Smooth muscle cell (in vitro differentiated cells): ENCODE measurements around the gene SRSF7. TPM values are rescaled to one million over a fixed set of nuclear protein-coding genes. Genes with fewer than 3 reads are reported as not detected.

ENCODE experiments used
- DNase-seq: peaks from one replicate; lab custom pipeline; 2025; ENCODE audit not compliant: unreplicated experiment; lab: John Stamatoyannopoulos, UW
- H2AFZ ChIP-seq: fragments of 200-600 bp; sonication (generic); 2 replicates; pipeline ENCODE4 v1.6.0; 2016; ENCODE audit warnings: antibody characterized with exemption, low read depth, mild to moderate bottlenecking
- H3F3A ChIP-seq: fragments of 200-600 bp; sonication (generic); 2 replicates; pipeline ENCODE4 v1.6.0; 2017; ENCODE audit warnings: antibody characterized with exemption, low read depth
- H3K27ac ChIP-seq: fragments of 200-600 bp; sonication (generic); 2 replicates; pipeline ENCODE4 v1.5.1; 2016; ENCODE audit warnings: low read depth, mild to moderate bottlenecking
- H3K27me3 ChIP-seq: fragments of 200-600 bp; sonication (generic); 2 replicates; pipeline ENCODE4 v1.6.1; 2016; ENCODE audit warnings: low read depth, mild to moderate bottlenecking
- H3K36me3 ChIP-seq: fragments of 200-600 bp; sonication (generic); 2 replicates; pipeline ENCODE4 v1.5.1; 2016; ENCODE audit warnings: low read depth
- H3K4me1 ChIP-seq: fragments of 200-600 bp; sonication (generic); 2 replicates; pipeline ENCODE4 v1.5.1; 2016; ENCODE audit warnings: low read depth
- H3K4me2 ChIP-seq: fragments of 200-600 bp; sonication (generic); 2 replicates; pipeline ENCODE4 v1.6.0; 2016; ENCODE audit warnings: mild to moderate bottlenecking
- H3K4me3 ChIP-seq: fragments of 200-600 bp; sonication (generic); 2 replicates; pipeline ENCODE4 v1.5.1; 2016; ENCODE audit warnings: mild to moderate bottlenecking
- H3K79me2 ChIP-seq: fragments of 200-600 bp; sonication (generic); 2 replicates; pipeline ENCODE4 v1.6.0; 2016; ENCODE audit warnings: low read depth, mild to moderate bottlenecking
- H3K9ac ChIP-seq: fragments of 200-600 bp; sonication (generic); 2 replicates; pipeline ENCODE4 v1.6.0; 2016; ENCODE audit warnings: low read depth
- H3K9me3 ChIP-seq: fragments of 200-600 bp; sonication (generic); replicated peaks from 2 replicates; pipeline ENCODE4 v1.5.1; 2016; ENCODE audit warnings: low read depth
- H4K20me1 ChIP-seq: fragments of 200-600 bp; sonication (generic); 2 replicates; pipeline ENCODE4 v1.6.0; 2016; ENCODE audit warnings: low read depth
- WGBS: methylation state at CpG from one replicate; pipeline ENCODE4 v1.1.7; 2016; ENCODE audit warnings: low lambda C conversion rate; 5-methylcytosine and 5-hydroxymethylcytosine counted together
- polyA plus RNA-seq: library from polyadenylated mRNA; unstranded; fragments of >200 nt; fragmentation: Nextera tagmentation; extraction: Ambion mirVana; gene quantifications from 2 replicates; pipeline ENCODE4 v1.2.1, GENCODE V29; 2016
- total RNA-seq: library from RNA; depleted of rRNA; stranded (reverse); fragments of >200 nt; gene quantifications from 2 replicates; pipeline ENCODE4 v1.2.3, GENCODE V29; 2014
- TF ChIP-seq, protein P1 (sequence below): fragments of 200-600 bp; sonication (generic); IDR thresholded peaks from 2 replicates; pipeline ENCODE4 v1.5.1; 2017; ENCODE audit warnings: borderline replicate concordance, mild to moderate bottlenecking, antibody characterized with exemption; ENCODE audit not compliant: insufficient read depth, poor library complexity, severe bottlenecking

Gene SRSF7
- total and polyA plus RNA-seq, 2 experiments from 2014 or later = 92.5 to 102 TPM

DNA sequence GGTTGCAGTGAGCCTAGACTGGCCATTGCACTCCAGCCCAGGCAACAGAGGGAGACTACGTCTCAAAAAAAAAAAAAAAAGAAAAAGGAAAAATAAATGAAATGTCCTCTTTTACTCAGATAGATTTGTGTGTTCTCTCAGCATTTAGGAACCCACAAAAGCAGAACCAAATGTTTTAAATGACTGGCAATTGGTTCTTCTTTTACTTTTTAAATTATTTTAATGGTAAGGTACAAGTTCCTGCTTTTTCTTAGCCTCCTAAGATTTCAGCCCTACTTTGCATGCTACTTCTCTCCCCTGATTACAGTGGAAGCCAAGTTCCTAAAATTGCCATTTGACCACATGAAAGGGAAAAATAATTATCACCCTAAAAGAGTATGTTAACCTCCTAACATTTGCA is 23.5 kb downstream of the SRSF7 start:
- Histone ChIP-seq H3F3A (no peaks in the 10 kb centered on the region), H3K4me1 (no peaks in the 10 kb centered on the region), H3K79me2 (no peaks in the 10 kb centered on the region), H3K9me3 (no peaks in the 10 kb centered on the region), H3K36me3 (no peaks in the 10 kb centered on the region), H2AFZ (no peak overlapping the region), H4K20me1 (no peaks in the 10 kb centered on the region), H3K9ac (no peak overlapping the region), H3K4me2 (no peak overlapping the region), H3K27me3 (no peaks in the 10 kb centered on the region), H3K4me3 (no peak overlapping the region), H3K27ac (no peak overlapping the region)
- TF ChIP-seq, protein P1, sequence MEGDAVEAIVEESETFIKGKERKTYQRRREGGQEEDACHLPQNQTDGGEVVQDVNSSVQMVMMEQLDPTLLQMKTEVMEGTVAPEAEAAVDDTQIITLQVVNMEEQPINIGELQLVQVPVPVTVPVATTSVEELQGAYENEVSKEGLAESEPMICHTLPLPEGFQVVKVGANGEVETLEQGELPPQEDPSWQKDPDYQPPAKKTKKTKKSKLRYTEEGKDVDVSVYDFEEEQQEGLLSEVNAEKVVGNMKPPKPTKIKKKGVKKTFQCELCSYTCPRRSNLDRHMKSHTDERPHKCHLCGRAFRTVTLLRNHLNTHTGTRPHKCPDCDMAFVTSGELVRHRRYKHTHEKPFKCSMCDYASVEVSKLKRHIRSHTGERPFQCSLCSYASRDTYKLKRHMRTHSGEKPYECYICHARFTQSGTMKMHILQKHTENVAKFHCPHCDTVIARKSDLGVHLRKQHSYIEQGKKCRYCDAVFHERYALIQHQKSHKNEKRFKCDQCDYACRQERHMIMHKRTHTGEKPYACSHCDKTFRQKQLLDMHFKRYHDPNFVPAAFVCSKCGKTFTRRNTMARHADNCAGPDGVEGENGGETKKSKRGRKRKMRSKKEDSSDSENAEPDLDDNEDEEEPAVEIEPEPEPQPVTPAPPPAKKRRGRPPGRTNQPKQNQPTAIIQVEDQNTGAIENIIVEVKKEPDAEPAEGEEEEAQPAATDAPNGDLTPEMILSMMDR = no peak
- 100% methylated on average over 1 of the region's 1 CpG for WGBS
- no peak for DNase-seq

DNA sequence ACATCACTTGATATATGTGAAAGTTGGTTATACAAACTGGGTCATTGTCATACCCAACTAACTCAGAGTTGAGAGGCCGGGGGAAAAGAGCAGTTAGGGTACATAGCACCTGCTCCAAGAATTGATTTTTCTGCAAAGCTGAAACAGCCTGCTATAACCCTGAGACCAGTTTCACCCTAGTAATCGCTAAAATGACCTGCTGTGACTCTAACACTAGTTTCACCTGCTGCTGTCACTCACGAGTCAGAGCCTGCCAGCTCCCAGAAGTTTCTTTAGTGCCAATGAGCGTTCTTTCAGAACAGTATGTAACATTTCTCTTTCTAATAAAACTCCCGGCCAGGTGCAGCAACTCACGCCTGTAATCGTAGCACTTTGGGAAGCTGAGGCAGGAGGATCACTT is 28.0 kb downstream of the SRSF7 start:
- no peaks in the 10 kb centered on the region for H3K27me3 ChIP-seq
- WGBS = 96% methylated on average over 7 of the region's 7 CpGs
- H3F3A ChIP-seq = no peaks in the 10 kb centered on the region
- H3K79me2 ChIP-seq = no peaks in the 10 kb centered on the region
- H3K4me3 ChIP-seq = no peak overlapping the region
- no peak overlapping the region for H2AFZ ChIP-seq
- no peaks in the 10 kb centered on the region for H3K36me3 ChIP-seq
- no peaks in the 10 kb centered on the region for H4K20me1 ChIP-seq
- H3K4me2 ChIP-seq = no peak overlapping the region
- DNase-seq = no peak
- TF ChIP-seq, protein P1 = no peak
- no peak overlapping the region for H3K27ac ChIP-seq
- H3K9ac ChIP-seq = no peak overlapping the region
- H3K4me1 ChIP-seq = no peaks in the 10 kb centered on the region
- H3K9me3 ChIP-seq = no peaks in the 10 kb centered on the region

DNA sequence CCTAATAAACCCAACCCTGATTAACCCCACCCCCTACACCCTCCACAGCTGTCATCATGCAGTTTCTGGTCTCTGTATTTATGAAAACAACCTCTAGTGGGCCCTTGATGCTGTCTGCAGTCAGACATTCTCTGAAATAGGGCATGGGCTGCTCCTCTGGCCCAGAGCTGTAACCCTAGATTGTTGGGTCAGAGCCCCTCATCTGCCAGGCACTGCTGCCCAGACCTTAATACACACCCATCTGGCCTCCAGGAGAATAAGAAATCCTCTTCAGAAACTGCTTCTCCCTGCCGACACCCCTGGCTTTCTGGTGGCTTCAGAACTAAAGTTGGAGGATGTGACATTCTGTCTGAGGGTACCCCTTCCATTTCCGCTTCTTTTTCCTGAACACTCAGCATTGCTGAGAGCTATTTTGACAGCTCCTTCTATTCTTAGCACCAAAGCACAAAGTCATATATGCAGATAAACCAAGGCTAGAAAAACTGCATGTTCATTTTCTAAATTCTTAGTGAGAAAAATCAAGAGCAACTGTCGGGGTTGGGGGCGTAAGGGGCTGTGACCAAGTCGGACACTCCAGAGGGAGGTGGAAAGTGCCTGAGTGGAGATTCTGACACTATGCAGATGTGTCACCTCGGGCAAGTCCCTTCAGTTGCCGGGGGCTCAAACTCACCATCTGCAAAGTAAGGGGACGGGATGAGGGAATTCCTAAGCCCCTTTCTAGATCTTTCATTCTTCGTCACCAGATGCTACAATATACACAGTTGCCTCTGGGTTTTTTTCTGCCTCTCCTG is 28.7 kb downstream of the SRSF7 start:
- no peak for DNase-seq
- H3K4me1 ChIP-seq = no peaks in the 10 kb centered on the region
- H2AFZ ChIP-seq = no peak overlapping the region
- H3K27me3 ChIP-seq = no peaks in the 10 kb centered on the region
- no peaks in the 10 kb centered on the region for H3K36me3 ChIP-seq
- H4K20me1 ChIP-seq = no peaks in the 10 kb centered on the region
- H3K27ac ChIP-seq = no peak overlapping the region
- no peak overlapping the region for H3K4me3 ChIP-seq
- no peaks in the 10 kb centered on the region for H3F3A ChIP-seq
- H3K9ac ChIP-seq = no peak overlapping the region
- 75% methylated on average over 9 of the region's 9 CpGs for WGBS
- no peak overlapping the region for H3K4me2 ChIP-seq
- TF ChIP-seq, protein P1 = no peak
- no peaks in the 10 kb centered on the region for H3K79me2 ChIP-seq
- H3K9me3 ChIP-seq = no peaks in the 10 kb centered on the region
